Neural cell (in vitro differentiated cells): ENCODE results near the gene PARD3B. TPM values are rescaled to one million over a fixed set of nuclear protein-coding genes. Genes with fewer than 3 reads are reported as not detected.

Experiments
- H2AFZ ChIP-seq: fragments of 200-600, 300-800 bp; sonication (generic), shearing (Covaris generic); 2 replicates; pipeline ENCODE4 v1.6.0; 2014; ENCODE audit warnings: low read depth, mild to moderate bottlenecking, antibody characterized with exemption, low read length, moderate library complexity
- H3F3A ChIP-seq: fragments of 200-600 bp; shearing (Covaris generic); 2 replicates; pipeline ENCODE4 v1.6.1; 2016; ENCODE audit warnings: mild to moderate bottlenecking, moderate library complexity, mixed read lengths, antibody characterized with exemption, low read length; ENCODE audit not compliant: insufficient read depth, poor library complexity, severe bottlenecking
- H3K27ac ChIP-seq: fragments of 200-600, 300-800 bp; sonication (generic), shearing (Covaris generic); 2 replicates; pipeline ENCODE4 v1.5.1; 2014; ENCODE audit warnings: mild to moderate bottlenecking, low read length, moderate library complexity
- H3K27me3 ChIP-seq: fragments of 300-800, 200-600 bp; sonication (generic), shearing (Covaris generic); 2 replicates; pipeline ENCODE4 v1.6.0; 2014; ENCODE audit warnings: mild to moderate bottlenecking, low read depth, low read length, moderate library complexity; ENCODE audit not compliant: insufficient read depth
- H3K36me3 ChIP-seq: fragments of 300-800, 200-600 bp; sonication (generic), shearing (Covaris generic); 2 replicates; pipeline ENCODE4 v1.5.1; 2014; ENCODE audit warnings: mild to moderate bottlenecking, antibody characterized with exemption, low read length, moderate library complexity; ENCODE audit not compliant: insufficient read depth
- H3K4me2 ChIP-seq: fragments of 300-800, 200-600 bp; sonication (generic), shearing (Covaris generic); 2 replicates; pipeline ENCODE4 v1.6.0; 2014; ENCODE audit warnings: mild to moderate bottlenecking, low read length
- H3K4me3 ChIP-seq: fragments of 300-800, 200-600 bp; sonication (generic), shearing (Covaris generic); 2 replicates; pipeline ENCODE4 v1.5.1; 2014; ENCODE audit warnings: mild to moderate bottlenecking, low read length, moderate library complexity
- H3K79me2 ChIP-seq: fragments of 200-600 bp; shearing (Covaris generic); replicated peaks from 2 replicates; pipeline ENCODE4 v1.6.0; 2014; ENCODE audit warnings: mild to moderate bottlenecking, low read length, moderate library complexity; ENCODE audit not compliant: insufficient read depth
- H3K9ac ChIP-seq: fragments of 300-800, 200-600 bp; sonication (generic), shearing (Covaris generic); 2 replicates; pipeline ENCODE4 v1.6.1; 2016; ENCODE audit warnings: mild to moderate bottlenecking, low read length, mixed read lengths
- H3K9me2 ChIP-seq: fragments of 200-600 bp; shearing (Covaris generic); 2 replicates; pipeline ENCODE4 v1.6.1; 2016; ENCODE audit warnings: mild to moderate bottlenecking, low read length, mixed read lengths; ENCODE audit not compliant: insufficient read depth
- H3K9me3 ChIP-seq: fragments of 200-600, 300-800 bp; sonication (generic), shearing (Covaris generic); 2 replicates; pipeline ENCODE4 v1.6.1; 2016; ENCODE audit warnings: mild to moderate bottlenecking, mixed run types, low read length, moderate library complexity, mixed read lengths
- H4K20me1 ChIP-seq: fragments of 200-600 bp; shearing (Covaris generic); 2 replicates; pipeline ENCODE4 v1.6.1; 2016; ENCODE audit warnings: mild to moderate bottlenecking, mixed run types; ENCODE audit not compliant: insufficient read depth
- EP300 ChIP-seq: fragments of 450-650 bp; conservative IDR thresholded peaks from 2 replicates; pipeline ENCODE4 v1.6.1; 2014; ENCODE audit warnings: antibody characterized with exemption, mild to moderate bottlenecking, moderate library complexity; ENCODE audit not compliant: poor library complexity, severe bottlenecking
- EZH2 ChIP-seq: fragments of 200-600, 300-800 bp; shearing (Covaris generic), sonication (generic); IDR thresholded peaks from 2 replicates; pipeline ENCODE4 v1.6.1; 2014; ENCODE audit warnings: antibody characterized with exemption, low read length, borderline replicate concordance, mild to moderate bottlenecking; ENCODE audit not compliant: insufficient read depth, poor library complexity, severe bottlenecking
- MXI1 ChIP-seq: fragments of 450-650 bp; conservative IDR thresholded peaks from 2 replicates; pipeline ENCODE4 v1.6.1; 2014; ENCODE audit warnings: antibody characterized with exemption, mild to moderate bottlenecking; ENCODE audit not compliant: poor library complexity, severe bottlenecking
- POLR2AphosphoS5 ChIP-seq: IDR thresholded peaks from 2 replicates; pipeline ENCODE4 v1.6.1; 2012
- RAD21 ChIP-seq: fragments of 450-650 bp; conservative IDR thresholded peaks from 2 replicates; pipeline ENCODE4 v1.6.1; 2014; ENCODE audit warnings: antibody characterized with exemption, mild to moderate bottlenecking, moderate library complexity
- REST ChIP-seq: IDR thresholded peaks from 2 replicates; pipeline ENCODE4 v1.6.1; 2012; ENCODE audit warnings: borderline replicate concordance
- SMC3 ChIP-seq: fragments of 450-650 bp; conservative IDR thresholded peaks from 2 replicates; pipeline ENCODE4 v1.6.1; 2014; ENCODE audit warnings: antibody characterized with exemption, mild to moderate bottlenecking, moderate library complexity; ENCODE audit not compliant: poor library complexity
- TAF1 ChIP-seq: IDR thresholded peaks from 2 replicates; pipeline ENCODE4 v1.6.1; 2012; ENCODE audit warnings: low read depth
- polyA plus RNA-seq: library from polyadenylated mRNA; depleted of rRNA; stranded (reverse); fragments of >200 nt; gene quantifications from 2 replicates; pipeline ENCODE4 v1.2.3, GENCODE V29; 2014
- TF ChIP-seq, protein P1 (sequence below): fragments of 450-650 bp; IDR thresholded peaks from 2 replicates; pipeline ENCODE4 v1.5.1; 2014; ENCODE audit warnings: antibody characterized with exemption, mild to moderate bottlenecking, moderate library complexity; ENCODE audit not compliant: poor library complexity, severe bottlenecking

PARD3B gene
- polyA plus RNA-seq, 1 donor from 2014 or later, result 0.54 TPM

DNA sequence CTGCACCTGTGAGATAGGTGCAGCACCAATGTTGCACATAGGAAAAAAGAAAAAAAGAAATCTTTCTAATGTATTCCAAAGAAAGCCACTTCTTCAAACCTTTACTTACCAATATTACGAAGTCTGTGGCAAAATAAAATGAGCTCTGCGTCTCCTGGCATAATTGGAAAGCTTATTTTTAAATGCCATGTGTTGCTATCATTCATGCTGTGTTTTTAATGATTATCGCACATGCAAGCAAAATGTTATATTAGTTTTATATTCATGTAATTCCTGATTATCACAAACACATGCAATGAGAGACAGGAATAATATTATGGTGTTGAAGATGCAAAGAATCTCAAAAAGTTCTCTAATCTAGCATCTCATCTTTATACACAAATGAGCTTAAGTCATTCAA is 47.0 kb upstream of the PARD3B start:
- Histone ChIP-seq H4K20me1 (no peaks in the 10 kb centered on the region), H3K9ac (no peak overlapping the region), H3K4me2 (no peak overlapping the region), H3F3A (no peaks in the 10 kb centered on the region), H3K27me3 (no peaks in the 10 kb centered on the region), H3K36me3 (no peaks in the 10 kb centered on the region), H3K79me2 (no peaks in the 10 kb centered on the region), H3K4me3 (no peak overlapping the region), H3K27ac (no peak overlapping the region), H3K9me2 (no peaks in the 10 kb centered on the region), H3K9me3 (no peaks in the 10 kb centered on the region), H2AFZ (no peak overlapping the region)
- no peak for TF ChIP-seq POLR2AphosphoS5
- no peak for TF ChIP-seq RAD21
- no peak for TF ChIP-seq SMC3
- no peak for TF ChIP-seq TAF1
- TF ChIP-seq, protein P1, sequence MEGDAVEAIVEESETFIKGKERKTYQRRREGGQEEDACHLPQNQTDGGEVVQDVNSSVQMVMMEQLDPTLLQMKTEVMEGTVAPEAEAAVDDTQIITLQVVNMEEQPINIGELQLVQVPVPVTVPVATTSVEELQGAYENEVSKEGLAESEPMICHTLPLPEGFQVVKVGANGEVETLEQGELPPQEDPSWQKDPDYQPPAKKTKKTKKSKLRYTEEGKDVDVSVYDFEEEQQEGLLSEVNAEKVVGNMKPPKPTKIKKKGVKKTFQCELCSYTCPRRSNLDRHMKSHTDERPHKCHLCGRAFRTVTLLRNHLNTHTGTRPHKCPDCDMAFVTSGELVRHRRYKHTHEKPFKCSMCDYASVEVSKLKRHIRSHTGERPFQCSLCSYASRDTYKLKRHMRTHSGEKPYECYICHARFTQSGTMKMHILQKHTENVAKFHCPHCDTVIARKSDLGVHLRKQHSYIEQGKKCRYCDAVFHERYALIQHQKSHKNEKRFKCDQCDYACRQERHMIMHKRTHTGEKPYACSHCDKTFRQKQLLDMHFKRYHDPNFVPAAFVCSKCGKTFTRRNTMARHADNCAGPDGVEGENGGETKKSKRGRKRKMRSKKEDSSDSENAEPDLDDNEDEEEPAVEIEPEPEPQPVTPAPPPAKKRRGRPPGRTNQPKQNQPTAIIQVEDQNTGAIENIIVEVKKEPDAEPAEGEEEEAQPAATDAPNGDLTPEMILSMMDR, result no peak
- TF ChIP-seq EP300, result no peak
- TF ChIP-seq MXI1, result no peak
- TF ChIP-seq REST, result no peak
- no peak for TF ChIP-seq EZH2

DNA sequence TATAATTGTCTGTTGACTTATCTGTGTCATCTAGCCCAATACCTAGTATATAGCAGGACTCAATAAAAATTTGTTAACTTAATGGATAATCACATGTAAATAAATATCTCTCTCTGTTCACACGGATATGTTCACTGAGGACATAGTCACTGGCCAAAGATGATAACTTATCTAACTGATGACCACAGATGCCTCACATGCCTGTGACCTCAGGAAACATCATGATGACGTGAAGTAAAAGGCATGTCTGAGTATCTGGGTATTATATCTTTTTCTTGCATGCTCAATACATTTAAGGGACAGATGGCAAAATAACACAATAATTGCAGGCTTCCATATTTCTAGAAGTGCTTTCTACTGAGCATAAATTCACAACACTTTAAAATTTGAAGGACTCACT is 41.4 kb upstream of the PARD3B start:
- Histone ChIP-seq H3K9ac (no peak overlapping the region), H2AFZ (no peak overlapping the region), H3F3A (no peaks in the 10 kb centered on the region), H3K9me3 (no peaks in the 10 kb centered on the region), H3K79me2 (no peaks in the 10 kb centered on the region), H3K4me2 (no peak overlapping the region), H4K20me1 (no peaks in the 10 kb centered on the region), H3K9me2 (no peaks in the 10 kb centered on the region), H3K4me3 (no peak overlapping the region), H3K27ac (no peak overlapping the region), H3K36me3 (no peaks in the 10 kb centered on the region), H3K27me3 (no peaks in the 10 kb centered on the region)
- TF ChIP-seq EP300 (no peak), MXI1 (no peak), RAD21 (no peak), TAF1 (no peak), REST (no peak), SMC3 (no peak), EZH2 (no peak), POLR2AphosphoS5 (no peak)
- TF ChIP-seq, protein P1, result no peak
